ENCODE data around the gene PIKFYVE. TPM values are rescaled to one million over a fixed set of nuclear protein-coding genes. Genes with fewer than 3 reads are reported as not detected.

The PIKFYVE gene
- total and polyA plus RNA-seq, 9 donors = 10.6 to 26.6 (median 15.4) TPM

DNA sequence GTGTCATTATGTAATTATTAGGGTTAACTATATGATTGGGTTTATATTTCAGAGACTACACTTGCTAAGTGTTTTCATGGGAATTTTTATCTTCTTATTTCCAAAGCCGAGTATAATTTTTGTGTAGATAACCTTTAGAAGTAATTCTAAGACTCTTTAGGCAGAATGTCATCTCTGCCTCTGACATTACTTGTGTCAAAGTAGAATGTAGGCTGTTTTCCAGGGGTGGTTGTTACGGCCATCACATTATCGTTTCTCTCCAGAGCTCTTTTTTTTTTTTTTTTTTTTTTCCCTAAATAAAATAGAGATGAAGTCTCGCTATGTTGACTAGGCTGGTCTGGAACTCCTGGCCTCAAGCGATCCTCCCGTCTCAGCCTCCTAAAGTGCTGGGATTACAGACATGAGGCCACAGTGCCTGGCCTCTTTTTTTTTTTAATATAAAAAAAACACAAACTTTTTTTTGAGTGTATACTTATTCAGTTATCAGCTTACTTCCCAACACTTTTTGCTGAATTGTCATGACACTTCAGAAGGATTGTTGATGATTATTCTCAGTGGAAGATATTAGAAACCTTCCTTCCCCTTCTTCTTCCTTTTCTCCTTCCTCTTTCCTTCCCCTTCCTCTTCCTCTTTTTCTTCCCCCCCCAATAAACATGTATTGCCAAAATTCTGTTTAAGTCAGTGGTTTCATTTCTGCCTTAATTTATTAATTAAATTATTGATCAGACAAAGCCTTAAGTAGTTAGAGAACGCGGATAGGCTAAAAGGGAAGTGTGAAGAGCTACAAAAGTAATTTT lies 2.3 kb downstream of the PIKFYVE start:
- Histone ChIP-seq H3K9me3 (replicated peaks; ENCODE audit: control insufficient read depth, low read depth, low read length) (no peaks in the 10 kb centered on the region), H3K4me1 (ENCODE audit: control insufficient read depth, insufficient read depth, low read length) (peaks cover 13% of the 10 kb centered on the region), H3K4me3 (ENCODE audit: low read length) (no peak overlapping the region), H3K27ac (ENCODE audit: low read length) (no peak overlapping the region), H3K36me3 (ENCODE audit: control insufficient read depth, insufficient read depth, low read length) (peaks cover 8% of the 10 kb centered on the region), H3K27me3 (ENCODE audit: control insufficient read depth, insufficient read depth, low read length) (no peaks in the 10 kb centered on the region)
- DNase-seq = no peak
- 94% methylated on average over 2 of the region's 8 CpGs for WGBS (ENCODE audit: insufficient coverage)

DNA sequence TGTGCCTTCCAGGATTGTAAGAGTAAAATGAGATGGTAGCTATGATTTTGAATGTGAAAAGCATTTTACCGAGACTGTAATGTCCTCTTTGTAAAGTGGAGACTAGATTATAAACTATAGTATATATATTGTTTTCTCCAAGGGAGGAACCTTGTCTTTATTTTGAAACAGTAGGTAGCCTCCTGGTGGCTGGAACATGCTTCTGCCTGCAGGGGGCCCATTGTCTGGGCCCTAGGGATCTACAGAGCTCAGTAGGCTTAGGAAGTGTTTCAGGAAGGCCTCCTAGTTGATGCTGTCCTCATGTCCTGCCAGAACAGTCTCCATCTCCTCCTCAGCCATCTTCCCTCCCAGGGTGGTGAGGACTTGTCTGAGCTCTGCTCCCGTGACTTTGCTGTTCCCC lies 3.0 kb downstream of the PIKFYVE start:
- H3K27ac ChIP-seq (ENCODE audit: low read length) = no peak overlapping the region

DNA sequence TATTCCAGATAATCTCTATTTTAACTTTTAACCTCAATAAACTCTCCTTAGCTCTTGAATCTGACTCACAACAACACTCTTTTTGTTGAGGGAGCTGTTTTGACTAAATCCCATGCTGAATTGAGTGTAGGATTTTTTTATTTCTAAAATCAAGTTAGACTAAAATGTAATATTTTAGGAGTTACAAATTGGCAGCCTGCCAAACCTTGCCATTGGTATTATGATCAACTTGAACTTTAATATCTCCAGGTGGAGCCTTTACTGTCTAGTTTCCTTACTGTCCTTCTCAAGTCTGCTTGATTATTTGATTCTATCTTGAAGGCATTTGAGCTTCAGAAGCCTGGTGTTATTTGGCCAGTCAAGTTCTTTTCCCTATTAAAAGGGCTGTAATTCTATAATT lies 8.7 kb downstream of the PIKFYVE start:
- Histone ChIP-seq H3K27ac (ENCODE audit: low read length) (no peak overlapping the region), H3K4me3 (ENCODE audit: low read length) (no peak overlapping the region), H3K9me3 (replicated peaks; ENCODE audit: control insufficient read depth, low read depth, low read length) (no peaks in the 10 kb centered on the region), H3K27me3 (ENCODE audit: control insufficient read depth, insufficient read depth, low read length) (no peaks in the 10 kb centered on the region), H3K4me1 (ENCODE audit: control insufficient read depth, insufficient read depth, low read length) (no peaks in the 10 kb centered on the region), H3K36me3 (ENCODE audit: control insufficient read depth, insufficient read depth, low read length) (peaks cover 30% of the 10 kb centered on the region)
- DNase-seq = no peak

More for the DNA sequence above, 3.0 kb downstream of the PIKFYVE start:
- H3K36me3 ChIP-seq (ENCODE audit: control insufficient read depth, insufficient read depth, low read length) = peaks cover 13% of the 10 kb centered on the region
- H3K4me3 ChIP-seq (ENCODE audit: low read length) = no peak overlapping the region
- no peaks in the 10 kb centered on the region for H3K27me3 ChIP-seq (ENCODE audit: control insufficient read depth, insufficient read depth, low read length)
- H3K4me1 ChIP-seq (ENCODE audit: control insufficient read depth, insufficient read depth, low read length) = peaks cover 13% of the 10 kb centered on the region
- DNase-seq = no peak
- WGBS (ENCODE audit: insufficient coverage) = 100% methylated on average over 1 of the region's 2 CpGs
- H3K9me3 ChIP-seq (replicated peaks; ENCODE audit: control insufficient read depth, low read depth, low read length) = no peaks in the 10 kb centered on the region

GRCh38 chr2:208278549-208278948 lies 12.5 kb downstream of the PIKFYVE start:
- no peaks in the 10 kb centered on the region for H3K9me3 ChIP-seq (replicated peaks; ENCODE audit: control insufficient read depth, low read depth, low read length)
- DNase-seq = no peak
- H3K27me3 ChIP-seq (ENCODE audit: control insufficient read depth, insufficient read depth, low read length) = no peaks in the 10 kb centered on the region
- H3K27ac ChIP-seq (ENCODE audit: low read length) = no peak overlapping the region
- H3K4me1 ChIP-seq (ENCODE audit: control insufficient read depth, insufficient read depth, low read length) = no peaks in the 10 kb centered on the region
- peaks cover 35% of the 10 kb centered on the region for H3K36me3 ChIP-seq (ENCODE audit: control insufficient read depth, insufficient read depth, low read length)
- no CpG with 5 or more reads among the region's 2 CpGs for WGBS (ENCODE audit: insufficient coverage)
- H3K4me3 ChIP-seq (ENCODE audit: low read length) = no peak overlapping the region

GRCh38 chr2:208279236-208279635 lies 13.2 kb downstream of the PIKFYVE start:
- no peak for DNase-seq
- no CpG with 5 or more reads among the region's 2 CpGs for WGBS (ENCODE audit: insufficient coverage)
- Histone ChIP-seq H3K4me1 (ENCODE audit: control insufficient read depth, insufficient read depth, low read length) (no peaks in the 10 kb centered on the region), H3K36me3 (ENCODE audit: control insufficient read depth, insufficient read depth, low read length) (peaks cover 31% of the 10 kb centered on the region), H3K27ac (ENCODE audit: low read length) (no peak overlapping the region), H3K9me3 (replicated peaks; ENCODE audit: control insufficient read depth, low read depth, low read length) (no peaks in the 10 kb centered on the region), H3K4me3 (ENCODE audit: low read length) (no peak overlapping the region), H3K27me3 (ENCODE audit: control insufficient read depth, insufficient read depth, low read length) (no peaks in the 10 kb centered on the region)

DNA sequence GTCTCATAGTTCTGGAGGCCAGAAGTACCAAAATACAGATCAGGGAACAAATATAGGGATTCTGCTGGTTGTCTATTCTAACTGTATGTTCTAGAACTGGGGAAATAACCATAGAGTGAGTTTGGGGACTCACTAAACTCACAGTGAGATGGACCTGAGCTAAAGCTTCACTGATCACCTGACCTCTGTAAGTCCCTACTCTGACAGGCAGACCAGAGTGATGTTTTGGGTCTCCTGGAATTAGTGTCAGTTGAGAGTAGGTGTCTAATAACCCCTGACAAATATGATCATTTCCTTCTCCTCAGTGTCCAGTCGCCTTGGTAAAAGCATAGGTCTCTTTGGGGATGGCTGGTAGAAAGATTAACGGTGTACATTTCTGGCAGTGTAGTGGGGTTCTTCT lies 14.2 kb downstream of the PIKFYVE start:
- no CpG with 5 or more reads among the region's 2 CpGs for WGBS (ENCODE audit: insufficient coverage)
- DNase-seq = no peak
- Histone ChIP-seq H3K27me3 (ENCODE audit: control insufficient read depth, insufficient read depth, low read length) (no peaks in the 10 kb centered on the region), H3K4me3 (ENCODE audit: low read length) (no peak overlapping the region), H3K27ac (ENCODE audit: low read length) (no peak overlapping the region), H3K36me3 (ENCODE audit: control insufficient read depth, insufficient read depth, low read length) (peaks cover 21% of the 10 kb centered on the region), H3K4me1 (ENCODE audit: control insufficient read depth, insufficient read depth, low read length) (no peaks in the 10 kb centered on the region), H3K9me3 (replicated peaks; ENCODE audit: control insufficient read depth, low read depth, low read length) (no peaks in the 10 kb centered on the region)

DNA sequence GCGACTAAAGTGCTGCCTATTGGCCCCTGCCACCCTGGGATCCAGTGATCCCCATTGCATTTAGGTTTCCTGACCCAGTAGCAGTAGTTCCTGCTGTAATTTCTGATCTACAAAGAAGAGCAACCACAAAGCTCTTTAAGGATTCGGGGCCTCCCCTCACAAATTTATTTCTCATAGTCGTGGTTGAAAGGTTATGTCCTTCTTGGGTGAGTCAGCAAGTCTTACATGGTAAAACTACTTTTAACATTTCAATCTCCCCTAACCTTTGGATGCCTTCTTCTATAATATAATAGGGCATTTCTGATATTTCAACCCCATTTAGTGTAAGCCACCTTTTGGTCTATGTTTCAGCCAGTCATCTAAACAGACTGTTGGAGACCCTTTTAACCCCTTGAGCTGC lies 14.9 kb downstream of the PIKFYVE start:
- Histone ChIP-seq H3K36me3 (ENCODE audit: control insufficient read depth, insufficient read depth, low read length) (peaks cover 19% of the 10 kb centered on the region), H3K27me3 (ENCODE audit: control insufficient read depth, insufficient read depth, low read length) (no peaks in the 10 kb centered on the region), H3K4me3 (ENCODE audit: low read length) (no peak overlapping the region), H3K27ac (ENCODE audit: low read length) (no peak overlapping the region), H3K9me3 (replicated peaks; ENCODE audit: control insufficient read depth, low read depth, low read length) (no peaks in the 10 kb centered on the region), H3K4me1 (ENCODE audit: control insufficient read depth, insufficient read depth, low read length) (no peaks in the 10 kb centered on the region)
- DNase-seq = no peak
- WGBS (ENCODE audit: insufficient coverage) = no CpG with 5 or more reads among the region's 3 CpGs

DNA sequence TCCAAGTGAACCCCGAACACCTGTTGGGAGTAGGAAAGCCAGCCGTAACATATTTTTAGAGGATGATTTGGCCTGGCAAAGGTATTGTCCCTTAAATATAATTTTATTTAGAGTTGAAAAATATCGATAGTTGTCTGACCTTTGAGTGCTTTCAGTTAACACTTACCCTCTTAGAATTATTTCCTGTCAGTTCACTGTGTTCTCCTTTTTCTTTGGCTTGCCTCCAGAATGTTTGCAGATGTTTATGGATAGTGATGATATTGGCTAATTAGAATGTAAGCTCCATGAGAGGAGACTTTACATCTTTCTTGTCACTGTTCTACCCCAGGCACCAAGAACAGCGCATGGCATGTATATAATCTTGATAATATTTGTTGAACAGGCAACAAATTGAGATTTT lies 19.8 kb downstream of the PIKFYVE start:
- Histone ChIP-seq H3K36me3 (ENCODE audit: control insufficient read depth, insufficient read depth, low read length) (peaks cover 30% of the 10 kb centered on the region), H3K9me3 (replicated peaks; ENCODE audit: control insufficient read depth, low read depth, low read length) (peaks cover 9% of the 10 kb centered on the region), H3K4me3 (ENCODE audit: low read length) (no peak overlapping the region), H3K27me3 (ENCODE audit: control insufficient read depth, insufficient read depth, low read length) (no peaks in the 10 kb centered on the region), H3K4me1 (ENCODE audit: control insufficient read depth, insufficient read depth, low read length) (no peaks in the 10 kb centered on the region), H3K27ac (ENCODE audit: low read length) (no peak overlapping the region)
- WGBS (ENCODE audit: insufficient coverage) = no CpG with 5 or more reads among the region's 4 CpGs
- peak; percentile 23 for DNase-seq

DNA sequence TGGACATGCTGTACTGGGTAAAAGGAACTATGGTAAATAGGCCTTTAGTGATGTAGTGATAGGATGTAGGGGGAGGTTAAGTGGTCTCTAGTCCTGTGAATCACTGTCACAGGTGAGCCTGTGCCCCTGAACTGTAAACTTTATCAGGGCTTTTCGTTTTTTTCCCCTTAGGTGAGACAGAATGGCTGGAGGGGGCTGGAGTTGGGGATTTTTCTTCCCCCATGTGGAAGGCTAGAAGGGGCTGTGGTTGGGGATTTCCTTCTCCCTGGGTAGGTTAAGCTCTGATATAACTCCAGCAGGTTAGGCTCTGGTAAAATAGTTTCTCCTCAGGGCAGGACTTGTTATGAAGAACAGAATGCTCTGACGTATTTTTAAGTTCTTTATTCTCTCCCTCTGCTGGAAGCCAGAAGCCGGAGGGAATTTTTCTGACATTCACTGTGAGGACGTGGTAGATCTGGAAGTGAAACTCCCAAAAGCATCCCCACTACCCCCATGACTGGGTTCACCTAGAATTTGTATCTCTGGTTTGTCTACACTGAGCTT lies 28.5 kb downstream of the PIKFYVE start:
- Histone ChIP-seq H3K27ac (ENCODE audit: low read length) (no peak overlapping the region), H3K36me3 (ENCODE audit: control insufficient read depth, insufficient read depth, low read length) (peaks cover 24% of the 10 kb centered on the region), H3K27me3 (ENCODE audit: control insufficient read depth, insufficient read depth, low read length) (no peaks in the 10 kb centered on the region), H3K9me3 (replicated peaks; ENCODE audit: control insufficient read depth, low read depth, low read length) (peaks cover 9% of the 10 kb centered on the region), H3K4me1 (ENCODE audit: control insufficient read depth, insufficient read depth, low read length) (no peaks in the 10 kb centered on the region), H3K4me3 (ENCODE audit: low read length) (no peak overlapping the region)
- no peak for DNase-seq
- WGBS (ENCODE audit: insufficient coverage) = 80% methylated on average over 1 of the region's 4 CpGs

DNA sequence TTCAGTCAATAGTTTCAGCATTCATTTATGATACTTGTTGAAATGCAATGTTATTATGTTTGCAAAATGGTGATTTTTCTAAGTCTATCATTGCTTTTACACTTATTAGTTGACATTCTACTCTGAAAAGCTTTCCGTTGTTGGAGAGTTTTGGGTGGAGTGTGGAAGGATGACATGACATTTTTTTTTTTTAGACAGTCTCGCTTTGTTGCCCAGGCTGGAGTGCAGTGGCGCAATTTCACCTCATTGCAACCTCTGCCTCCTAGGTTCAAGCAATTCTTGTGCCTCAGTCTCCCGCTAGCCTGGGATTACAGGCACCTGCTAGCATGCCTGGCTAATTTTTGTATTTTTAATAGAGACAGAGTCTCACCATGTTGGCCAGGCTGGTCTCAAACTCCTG lies 29.8 kb downstream of the PIKFYVE start:
- Histone ChIP-seq H3K4me3 (ENCODE audit: low read length) (no peak overlapping the region), H3K27me3 (ENCODE audit: control insufficient read depth, insufficient read depth, low read length) (no peaks in the 10 kb centered on the region), H3K4me1 (ENCODE audit: control insufficient read depth, insufficient read depth, low read length) (no peaks in the 10 kb centered on the region), H3K36me3 (ENCODE audit: control insufficient read depth, insufficient read depth, low read length) (peaks cover 23% of the 10 kb centered on the region), H3K27ac (ENCODE audit: low read length) (no peak overlapping the region), H3K9me3 (replicated peaks; ENCODE audit: control insufficient read depth, low read depth, low read length) (no peaks in the 10 kb centered on the region)
- no CpG with 5 or more reads among the region's 4 CpGs for WGBS (ENCODE audit: insufficient coverage)
- no peak for DNase-seq

Data from muscle of leg (tissue), 11 donors.